B cell (primary cell): ENCODE measurements around the gene CACNA1D. TPM values are rescaled to one million over a fixed set of nuclear protein-coding genes. Genes with fewer than 3 reads are reported as not detected.
A peak's percentile ranks its signal among the peaks of the same experiment; 100 is the strongest.

Experiments
- ATAC-seq: fragments of 200-7000 bp; cut with Tn5 transposase; one replicate; pipeline ENCODE4 v1.10.0; 2021; ENCODE audit warnings: low read depth, mild to moderate bottlenecking, moderate number of reproducible peaks, moderate library complexity
- CTCF ChIA-PET: fragments of 350-600 bp; sonication (Branson Sonifier 250); formaldehyde crosslinking; loops from one replicate; lab custom pipeline; 2021; ENCODE audit warnings: antibody characterized with exemption, inconsistent platforms; lab: Charles Lee
- POLR2A ChIA-PET: fragments of 350-600 bp; sonication (Branson Sonifier 250); formaldehyde crosslinking; loops from one replicate; lab custom pipeline; 2021; ENCODE audit warnings: antibody characterized with exemption; lab: Charles Lee
- DNase-seq: peaks from one replicate; pipeline ENCODE4 v3.0.0; 2013
- H2AFZ ChIP-seq: 2 replicates; pipeline ENCODE4 v1.6.1; 2012; ENCODE audit warnings: mild to moderate bottlenecking, low read depth, low read length; ENCODE audit not compliant: insufficient read depth, poor library complexity, severe bottlenecking
- H3K27ac ChIP-seq, 2 donors: 1 replicate in 1 of 2; 2 replicates in 1 of 2; pipeline ENCODE4 v1.5.1; 2012 to 2013; ENCODE audit warnings: low read length in 2 of 2, mild to moderate bottlenecking in 2 of 2, moderate library complexity in 1 of 2
- H3K27me3 ChIP-seq, 4 experiments: fragments of 200-600 bp in 1 of 4; sonication (generic) in 1 of 4; replicated peaks in 1 of 4; 1 replicate in 2 of 4; 2 replicates in 2 of 4; pipeline versions ENCODE4 v1.6.1 to v1.7.0; 2013 to 2016; ENCODE audit warnings: low read length in 3 of 4, mild to moderate bottlenecking in 2 of 4, mixed read lengths in 1 of 4, moderate library complexity in 1 of 4; ENCODE audit not compliant: insufficient read depth in 4 of 4, control insufficient read depth in 3 of 4; ENCODE audit errors: control extremely low read depth in 1 of 4
- H3K36me3 ChIP-seq, 2 experiments: replicated peaks in 1 of 2; 1 replicate in 1 of 2; 2 replicates in 1 of 2; pipeline versions ENCODE4 v1.6.1 to v1.7.1; 2013; ENCODE audit warnings: low read length in 1 of 2; ENCODE audit not compliant: insufficient read depth in 2 of 2, control insufficient read depth in 1 of 2; ENCODE audit errors: control extremely low read depth in 1 of 2, extremely low read depth in 1 of 2
- H3K4me1 ChIP-seq, 2 donors: fragments of 200-600 bp in 1 of 2; sonication (generic) in 1 of 2; 1 replicate in 1 of 2; 2 replicates in 1 of 2; pipeline versions ENCODE4 v1.5.1 to v1.6.1; 2013 to 2017; ENCODE audit warnings: low read length in 2 of 2; ENCODE audit not compliant: control insufficient read depth in 2 of 2, insufficient read depth in 2 of 2
- H3K4me2 ChIP-seq: replicated peaks from 2 replicates; pipeline ENCODE3; 2012; ENCODE audit warnings: mild to moderate bottlenecking, low read depth, low read length; ENCODE audit not compliant: poor library complexity, severe bottlenecking
- H3K4me3 ChIP-seq, 5 experiments: fragments of 200-600 bp in 1 of 5; sonication (generic) in 1 of 5; 1 replicate in 3 of 5; 2 replicates in 2 of 5; pipeline versions ENCODE4 v1.5.1 to v1.7.0; 2011 to 2016; ENCODE audit warnings: low read length in 4 of 5, mild to moderate bottlenecking in 4 of 5, low read depth in 2 of 5, control low read depth in 1 of 5, moderate library complexity in 1 of 5; ENCODE audit not compliant: insufficient read depth in 1 of 5; ENCODE audit errors: control extremely low read depth in 1 of 5, extremely low read depth in 1 of 5
- H3K79me2 ChIP-seq: fragments of 200-600 bp; sonication (generic); one replicate; pipeline ENCODE4 v1.6.0; 2016; ENCODE audit warnings: low read length; ENCODE audit not compliant: control insufficient read depth, insufficient read depth
- H3K9ac ChIP-seq: fragments of 200-600 bp; sonication (generic); 2 replicates; pipeline ENCODE4 v1.6.1; 2017; ENCODE audit warnings: mild to moderate bottlenecking, low read length, moderate library complexity
- H3K9me3 ChIP-seq, 3 donors: one replicate each; pipeline versions ENCODE4 v1.6.1 to v1.7.1; 2013; ENCODE audit warnings: low read length in 2 of 3; ENCODE audit not compliant: control insufficient read depth in 2 of 3, insufficient read depth in 1 of 3; ENCODE audit errors: control extremely low read depth in 1 of 3
- H4K20me1 ChIP-seq: 2 replicates; pipeline ENCODE4 v1.6.0; 2012; ENCODE audit warnings: mild to moderate bottlenecking, low read length; ENCODE audit not compliant: insufficient read depth, control insufficient read depth, poor library complexity, severe bottlenecking
- H3K27ac Mint-ChIP-seq: one replicate; pipeline ENCODE4 v1.8.0; 2021; ENCODE audit warnings: mixed read lengths
- H3K27me3 Mint-ChIP-seq: one replicate; pipeline ENCODE4 v1.8.0; 2021; ENCODE audit warnings: mixed read lengths
- H3K4me1 Mint-ChIP-seq: one replicate; pipeline ENCODE4 v1.8.0; 2021; ENCODE audit warnings: mixed read lengths
- H3K4me3 Mint-ChIP-seq: one replicate; pipeline ENCODE4 v1.8.0; 2021; ENCODE audit warnings: mixed read lengths
- H3K9me3 Mint-ChIP-seq: one replicate; pipeline ENCODE4 v1.8.0; 2022; ENCODE audit warnings: mixed read lengths; ENCODE audit not compliant: insufficient read depth
- CTCF ChIP-seq: fragments of 200-600 bp; IDR thresholded peaks from one replicate; pipeline ENCODE4 v1.8.0; 2022; ENCODE audit warnings: antibody characterized with exemption, mild to moderate bottlenecking
- EZH2 ChIP-seq: IDR thresholded peaks from 2 replicates; pipeline ENCODE4 v1.6.1; 2012; ENCODE audit warnings: borderline replicate concordance, low read depth, mild to moderate bottlenecking, moderate library complexity, low read length; ENCODE audit not compliant: insufficient read depth, poor library complexity, severe bottlenecking
- WGBS: methylation state at CpG from one replicate; pipeline ENCODE4 v1.1.5; 2013; ENCODE audit warnings: missing lambda C conversion rate; ENCODE audit not compliant: insufficient coverage; 5-methylcytosine and 5-hydroxymethylcytosine counted together
- intact Hi-C: fragments of 100-400 bp; cut with micrococcal nuclease; formaldehyde crosslinking; loops from one replicate; pipeline ENCODE4 v1.10.0; 2022
- polyA plus RNA-seq: library from polyadenylated mRNA; depleted of rRNA; stranded (reverse); fragments of >200 nt; gene quantifications from 2 replicates; pipeline ENCODE4 v1.2.3, GENCODE V29; 2012
- total RNA-seq, 2 donors: library from RNA; stranded (reverse); fragments of 120-200 nt in 1 of 2; gene quantifications; 1 replicate in 1 of 2; 2 replicates in 1 of 2; pipeline versions ENCODE4 v1.2.3 to v1.2.4, GENCODE V29; 2013 to 2022

The CACNA1D gene
- total and polyA plus RNA-seq, 2 donors (not counting 1 experiment from before 2014, with no cell fraction given): 0.06 to 0.07 TPM

DNA sequence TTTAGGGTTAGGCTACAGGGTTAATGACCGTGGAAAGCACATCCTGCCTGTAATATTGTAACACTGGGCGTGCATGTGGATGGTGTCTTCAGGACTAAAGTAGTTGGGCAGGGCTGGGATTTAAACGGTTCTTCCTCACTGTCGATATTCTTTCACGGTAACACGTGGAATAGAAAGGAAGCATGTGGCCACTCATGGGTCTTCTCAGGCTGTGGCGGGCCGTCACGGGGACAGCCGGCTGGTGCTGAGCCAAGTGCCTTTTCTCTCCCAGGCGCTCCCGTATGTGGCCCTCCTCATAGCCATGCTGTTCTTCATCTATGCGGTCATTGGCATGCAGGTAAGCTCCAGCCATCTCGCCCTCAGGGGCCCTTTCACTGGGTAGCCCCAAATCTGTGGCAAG lies 278.2 kb downstream of the CACNA1D start:
- peaks cover 0 to 6% (median 0%) of the 10 kb centered on the region in 4 experiments for H3K27me3 ChIP-seq
- ChIA-PET CTCF (no interaction called here), POLR2A (no interaction called here)
- Mint-ChIP-seq H3K4me3 (no peak overlapping the region), H3K9me3 (no peaks in the 10 kb centered on the region), H3K4me1 (peaks cover 13% of the 10 kb centered on the region), H3K27me3 (no peaks in the 10 kb centered on the region), H3K27ac (no peak overlapping the region)
- DNase-seq: no peak
- peaks cover 0 to 7% of the 10 kb centered on the region in 2 donors for H3K4me1 ChIP-seq
- no peak overlapping the region for H3K27ac ChIP-seq
- ATAC-seq: no peak
- no peak overlapping the region for H2AFZ ChIP-seq
- no peaks in the 10 kb centered on the region for H3K36me3 ChIP-seq
- no peak overlapping the region for H3K4me3 ChIP-seq
- H3K79me2 ChIP-seq: no peaks in the 10 kb centered on the region
- no peaks in the 10 kb centered on the region for H4K20me1 ChIP-seq
- H3K9ac ChIP-seq: no peak overlapping the region
- TF ChIP-seq EZH2: no peak
- TF ChIP-seq CTCF: no peak
- no peak overlapping the region for H3K4me2 ChIP-seq
- no peaks in the 10 kb centered on the region for H3K9me3 ChIP-seq
- intact Hi-C loops: no loop called here
- WGBS: 98% methylated on average over 14 of the region's 14 CpGs

- Mint-ChIP-seq H3K9me3 (no peaks in the 10 kb centered on the region), H3K4me3 (no peak overlapping the region), H3K27ac (no peak overlapping the region), H3K27me3 (no peaks in the 10 kb centered on the region), H3K4me1 (peaks cover 13% of the 10 kb centered on the region)
- ChIA-PET POLR2A (no interaction called here), CTCF (no interaction called here)
- Histone ChIP-seq H3K4me2 (no peak overlapping the region), H3K4me3 (no peak overlapping the region), H4K20me1 (no peaks in the 10 kb centered on the region), H3K4me1 (peaks cover 0 to 7% of the 10 kb centered on the region in 2 donors), H2AFZ (peak overlapping the region; percentile 68), H3K36me3 (no peaks in the 10 kb centered on the region), H3K27me3 (peaks cover 0 to 6% (median 0%) of the 10 kb centered on the region in 4 experiments), H3K9me3 (no peaks in the 10 kb centered on the region), H3K27ac (no peak overlapping the region), H3K79me2 (no peaks in the 10 kb centered on the region), H3K9ac (no peak overlapping the region)
- WGBS: 91% methylated on average over 4 of the region's 5 CpGs
- DNase-seq (no peak), ATAC-seq (no peak)
- intact Hi-C loops: no loop called here
- TF ChIP-seq EZH2 (no peak), CTCF (no peak)
Measured at GRCh38 chr3:53773021-53773436, 278.6 kb downstream of the CACNA1D start.
